ENCODE data around the gene MROH8.

GRCh38 chr20:37178839-37179682, at the start of gene MROH8, which contains the start of gene RPN2:
- TF ChIP-seq EZH2 (IDR thresholded peaks at IDR 0.05; ENCODE audit: borderline replicate concordance, insufficient read depth, low read length, poor library complexity, severe bottlenecking) (no peak), CTCF (IDR thresholded peaks at IDR 0.05; ENCODE audit: poor library complexity, severe bottlenecking) (peak; percentile 11), POLR2AphosphoS5 (IDR thresholded peaks at IDR 0.05) (peak; percentile 27), TAF1 (IDR thresholded peaks at IDR 0.05; ENCODE audit: low read depth) (no peak), MXI1 (conservative IDR thresholded peaks at IDR 0.05; ENCODE audit: poor library complexity, severe bottlenecking) (peak; percentile 83), SMC3 (conservative IDR thresholded peaks at IDR 0.05; ENCODE audit: poor library complexity) (no peak)
